Measurements from ENCODE around the gene PNPO. TPM values are rescaled to one million over a fixed set of nuclear protein-coding genes. Genes with fewer than 3 reads are reported as not detected.
A peak's percentile ranks its signal among the peaks of the same experiment; 100 is the strongest.

Gene PNPO
- total and polyA plus RNA-seq, 2 of the 13 experiments (the other 11 are each of a cell fraction or from before 2014, with no cell fraction given): 47.9 to 63.3 TPM

DNA sequence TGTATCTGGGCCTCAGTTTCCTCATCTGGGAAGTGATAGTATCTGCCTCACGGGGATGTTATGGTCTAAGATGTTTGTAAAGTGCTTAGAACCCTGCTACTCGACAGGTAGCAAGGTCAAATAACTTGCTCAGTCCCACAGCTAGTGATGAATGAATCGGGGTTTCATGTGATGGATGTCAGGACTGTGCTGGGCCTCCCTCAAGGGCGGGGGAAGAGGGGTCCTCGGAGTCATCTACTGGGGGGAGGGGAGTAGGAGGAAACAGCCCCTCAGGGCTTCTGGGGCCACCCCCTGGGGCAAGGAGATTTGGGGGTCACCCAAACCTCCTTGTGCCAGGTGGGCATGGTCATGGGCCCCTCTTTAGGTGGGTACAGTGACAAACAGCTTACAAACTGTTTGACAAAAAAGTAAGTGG is 732 bp downstream of the PNPO start (continued):
- TF ChIP-seq ZNF281 (CRISPR knock-in tag; IDR thresholded peaks at IDR 0.05; ENCODE audit: borderline replicate concordance) (peak; percentile 14; the same call in 1 of the 2 replicates), FOSL1 (CRISPR knock-in tag; IDR thresholded peaks at IDR 0.05; ENCODE audit: borderline replicate concordance) (no peak), NR1H2 (CRISPR knock-in tag; IDR thresholded peaks at IDR 0.05; ENCODE audit: borderline replicate concordance, low read depth) (no peak), SP140L (CRISPR knock-in tag; IDR thresholded peaks at IDR 0.05; ENCODE audit: borderline replicate concordance) (no peak), TIGD3 (CRISPR knock-in tag; IDR thresholded peaks at IDR 0.05; ENCODE audit: borderline replicate concordance) (no peak), ZNF691 (CRISPR knock-in tag; IDR thresholded peaks at IDR 0.05; ENCODE audit: borderline replicate concordance, low read depth) (no peak), ZNF282 (IDR thresholded peaks at IDR 0.05; ENCODE audit: partially characterized antibody) (no peak), DNMT1 (CRISPR knock-in tag; IDR thresholded peaks at IDR 0.05) (no peak), ZNF280B (CRISPR knock-in tag; IDR thresholded peaks at IDR 0.05; ENCODE audit: borderline replicate concordance) (no peak), ZNF710 (CRISPR knock-in tag; IDR thresholded peaks at IDR 0.05; ENCODE audit: borderline replicate concordance) (no peak), ZNF878 (CRISPR knock-in tag; IDR thresholded peaks at IDR 0.05) (no peak), ZBTB34 (CRISPR knock-in tag; IDR thresholded peaks at IDR 0.05) (no peak), HOXA3 (CRISPR knock-in tag; IDR thresholded peaks at IDR 0.05) (no peak), ZNF136 (CRISPR knock-in tag; IDR thresholded peaks at IDR 0.05; ENCODE audit: low read depth) (no peak)
- TF ChIP-seq, protein P1, sequence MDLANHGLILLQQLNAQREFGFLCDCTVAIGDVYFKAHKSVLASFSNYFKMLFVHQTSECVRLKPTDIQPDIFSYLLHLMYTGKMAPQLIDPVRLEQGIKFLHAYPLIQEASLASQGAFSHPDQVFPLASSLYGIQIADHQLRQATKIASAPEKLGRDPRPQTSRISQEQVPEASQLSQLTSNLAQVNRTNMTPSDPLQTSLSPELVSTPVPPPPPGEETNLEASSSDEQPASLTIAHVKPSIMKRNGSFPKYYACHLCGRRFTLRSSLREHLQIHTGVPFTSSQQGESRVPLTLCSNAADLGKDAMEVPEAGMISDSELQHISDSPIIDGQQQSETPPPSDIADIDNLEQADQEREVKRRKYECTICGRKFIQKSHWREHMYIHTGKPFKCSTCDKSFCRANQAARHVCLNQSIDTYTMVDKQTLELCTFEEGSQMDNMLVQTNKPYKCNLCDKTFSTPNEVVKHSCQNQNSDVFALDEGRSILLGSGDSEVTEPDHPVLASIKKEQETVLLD (CRISPR knock-in tag; IDR thresholded peaks at IDR 0.05; ENCODE audit: low read depth): no peak
